Caco-2 (cell line): ENCODE data around the gene AKR1C4. TPM values are rescaled to one million over a fixed set of nuclear protein-coding genes. Genes with fewer than 3 reads are reported as not detected.

Experiments
- BruUV-seq: library from RNA; stranded (reverse); fragments of 400-500 nt; replicated peaks from 2 replicates; lab custom pipeline; 2021; lab: Mats Ljungman, UMichigan
- CTCF ChIA-PET: fragments of 300-600 bp; sonication (Branson Sonifier 250); formaldehyde crosslinking; loops from one replicate; lab custom pipeline; 2022; ENCODE audit warnings: antibody characterized with exemption; lab: Charles Lee
- POLR2A ChIA-PET: fragments of 300-600 bp; sonication (Branson Sonifier 250); formaldehyde crosslinking; loops from one replicate; lab custom pipeline; 2022; ENCODE audit warnings: antibody characterized with exemption; lab: Charles Lee
- DNase-seq, 2 experiments: peaks; one replicate each; pipeline versions ENCODE4 v3.0.0 to v3.0.0-alpha.2; 2020 to 2022
- H3K27me3 ChIP-seq: replicated peaks from 2 replicates; pipeline ENCODE4 v1.6.0; 2011; ENCODE audit warnings: low read length; ENCODE audit not compliant: control insufficient read depth, insufficient read depth
- H3K36me3 ChIP-seq: 2 replicates; pipeline ENCODE4 v1.5.1; 2011; ENCODE audit warnings: low read length; ENCODE audit not compliant: control insufficient read depth, insufficient read depth
- H3K4me1 ChIP-seq: fragments of 250-450 bp; sonication (Bioruptor Pico); 2 replicates; pipeline ENCODE4 v1.5.1; 2020; ENCODE audit warnings: mild to moderate bottlenecking
- H3K4me3 ChIP-seq: 2 replicates; pipeline ENCODE4 v1.5.1; 2011; ENCODE audit warnings: low read depth, mild to moderate bottlenecking, control low read depth, low read length
- H3K9me3 ChIP-seq: fragments of 250-450 bp; sonication (Bioruptor Pico); 2 replicates; pipeline ENCODE4 v1.5.1; 2020; ENCODE audit warnings: mild to moderate bottlenecking, moderate library complexity
- H3K27ac Mint-ChIP-seq: one replicate; pipeline ENCODE4 v1.8.0; 2022; ENCODE audit warnings: mixed read lengths; ENCODE audit not compliant: unreplicated experiment
- H3K27me3 Mint-ChIP-seq: one replicate; pipeline ENCODE4 v1.8.0; 2022; ENCODE audit warnings: mixed read lengths; ENCODE audit not compliant: insufficient read depth, unreplicated experiment
- H3K36me3 Mint-ChIP-seq: one replicate; pipeline ENCODE4 v1.8.0; 2022; ENCODE audit warnings: mild to moderate bottlenecking, mixed read lengths; ENCODE audit not compliant: insufficient read depth, unreplicated experiment
- H3K4me1 Mint-ChIP-seq: one replicate; pipeline ENCODE4 v1.8.0; 2022; ENCODE audit warnings: low read depth, mixed read lengths; ENCODE audit not compliant: unreplicated experiment
- H3K4me3 Mint-ChIP-seq: one replicate; pipeline ENCODE4 v1.8.0; 2022; ENCODE audit warnings: mild to moderate bottlenecking, moderate library complexity, mixed read lengths; ENCODE audit not compliant: unreplicated experiment
- H3K9me3 Mint-ChIP-seq: one replicate; pipeline ENCODE4 v1.8.0; 2022; ENCODE audit warnings: mixed read lengths; ENCODE audit not compliant: unreplicated experiment
- CTCF ChIP-seq, 2 experiments: fragments of 200-600 bp in 1 of 2; IDR thresholded peaks; 1 replicate in 1 of 2; 2 replicates in 1 of 2; pipeline versions ENCODE4 v1.5.1 to v1.8.0; 2011 to 2022; ENCODE audit warnings: antibody characterized with exemption in 1 of 2, control low read depth in 1 of 2, inconsistent platforms in 1 of 2, low read depth in 1 of 2, low read length in 1 of 2, mild to moderate bottlenecking in 1 of 2, moderate library complexity in 1 of 2; ENCODE audit not compliant: insufficient read depth in 1 of 2, severe bottlenecking in 1 of 2, unreplicated experiment in 1 of 2
- intact Hi-C: fragments of 100-400 bp; cut with micrococcal nuclease; formaldehyde crosslinking; loops from one replicate; pipeline ENCODE4 v1.10.0; 2022; ENCODE audit not compliant: unreplicated experiment
- total RNA-seq: library from RNA; stranded (reverse); gene quantifications from 2 replicates; pipeline ENCODE4 v1.2.3, GENCODE V29; 2022

Gene AKR1C4
- total RNA-seq, 1 experiment from 2014 or later, result 0.25 TPM

DNA sequence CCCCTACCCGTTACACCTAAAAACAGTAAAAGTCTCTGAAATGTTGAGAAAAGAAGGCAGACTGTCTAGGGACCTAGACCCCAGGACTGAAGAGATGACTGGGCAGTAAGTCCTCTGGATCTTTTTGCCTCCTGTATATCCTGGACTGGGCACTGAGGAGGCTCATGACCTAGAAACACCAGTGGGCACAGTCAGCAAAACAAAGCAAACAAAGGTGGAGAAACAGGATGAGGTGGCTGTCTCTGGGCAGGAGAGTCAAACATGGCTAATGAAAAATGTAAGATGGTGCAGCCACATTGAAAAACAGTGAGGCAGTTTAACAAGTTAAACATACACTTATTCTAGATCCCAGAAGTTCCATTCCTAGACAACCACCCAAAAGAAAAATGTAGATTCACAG is 45.9 kb downstream of the AKR1C4 start:
- Histone ChIP-seq H3K27me3 (no peaks in the 10 kb centered on the region), H3K4me3 (no peak overlapping the region), H3K36me3 (no peaks in the 10 kb centered on the region), H3K4me1 (peaks cover 5% of the 10 kb centered on the region; the same call in 1 of the 2 replicates), H3K9me3 (peaks cover 5% of the 10 kb centered on the region; the same call in 1 of the 2 replicates)
- Mint-ChIP-seq H3K4me1 (peaks cover 10% of the 10 kb centered on the region), H3K36me3 (no peaks in the 10 kb centered on the region), H3K9me3 (peaks cover 29% of the 10 kb centered on the region), H3K4me3 (no peak overlapping the region), H3K27ac (no peak overlapping the region), H3K27me3 (no peaks in the 10 kb centered on the region)
- DNase-seq, result no peak
- CTCF ChIA-PET, result no interaction called here
- TF ChIP-seq CTCF (IDR thresholded peaks at IDR 0.05; ENCODE audit: insufficient read depth in 1 of 2, low read depth in 1 of 2, low read length in 1 of 2, severe bottlenecking in 1 of 2, unreplicated experiment in 1 of 2), result no peak
- POLR2A ChIA-PET, result no interaction called here
- intact Hi-C loops, result no loop called here
- no TSS peak for BruUV-seq

DNA sequence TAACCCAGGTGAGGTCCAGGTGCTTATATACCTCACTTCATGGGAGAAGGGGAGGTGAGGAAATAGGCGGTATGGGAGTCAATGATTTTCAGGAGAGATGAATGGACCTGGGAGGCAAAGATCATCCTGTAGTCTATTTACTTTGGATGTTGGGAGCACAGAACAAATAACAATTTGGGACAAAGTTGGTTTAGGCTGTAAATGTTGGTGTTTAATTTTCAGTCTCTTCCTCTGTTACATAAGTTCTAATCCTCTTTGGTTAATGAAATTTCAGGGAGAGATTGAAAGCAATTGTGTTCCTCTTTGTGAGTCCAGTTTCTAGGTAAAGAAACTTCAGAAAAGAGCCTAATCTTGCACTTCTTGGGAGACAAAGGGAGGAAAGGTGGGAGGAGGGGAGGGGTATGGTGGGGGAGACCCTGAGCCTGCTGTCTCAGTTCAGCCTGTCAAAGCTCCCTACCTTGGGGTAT is 46.9 kb downstream of the AKR1C4 start:
- Mint-ChIP-seq H3K27ac (no peak overlapping the region), H3K36me3 (no peaks in the 10 kb centered on the region), H3K9me3 (peaks cover 20% of the 10 kb centered on the region), H3K27me3 (no peaks in the 10 kb centered on the region), H3K4me1 (peaks cover 10% of the 10 kb centered on the region), H3K4me3 (no peak overlapping the region)
- no peaks in the 10 kb centered on the region for H3K27me3 ChIP-seq
- no TSS peak for BruUV-seq
- peaks cover 5% of the 10 kb centered on the region; the same call in 1 of the 2 replicates for H3K4me1 ChIP-seq
- TF ChIP-seq CTCF (IDR thresholded peaks at IDR 0.05; ENCODE audit: insufficient read depth in 1 of 2, low read depth in 1 of 2, low read length in 1 of 2, severe bottlenecking in 1 of 2, unreplicated experiment in 1 of 2), result no peak
- ChIA-PET CTCF (no interaction called here), POLR2A (no interaction called here)
- intact Hi-C loops, result no loop called here
- no peak overlapping the region for H3K4me3 ChIP-seq
- H3K36me3 ChIP-seq, result no peaks in the 10 kb centered on the region
- DNase-seq, result no peak
- peaks cover 5% of the 10 kb centered on the region; the same call in 1 of the 2 replicates for H3K9me3 ChIP-seq

DNA sequence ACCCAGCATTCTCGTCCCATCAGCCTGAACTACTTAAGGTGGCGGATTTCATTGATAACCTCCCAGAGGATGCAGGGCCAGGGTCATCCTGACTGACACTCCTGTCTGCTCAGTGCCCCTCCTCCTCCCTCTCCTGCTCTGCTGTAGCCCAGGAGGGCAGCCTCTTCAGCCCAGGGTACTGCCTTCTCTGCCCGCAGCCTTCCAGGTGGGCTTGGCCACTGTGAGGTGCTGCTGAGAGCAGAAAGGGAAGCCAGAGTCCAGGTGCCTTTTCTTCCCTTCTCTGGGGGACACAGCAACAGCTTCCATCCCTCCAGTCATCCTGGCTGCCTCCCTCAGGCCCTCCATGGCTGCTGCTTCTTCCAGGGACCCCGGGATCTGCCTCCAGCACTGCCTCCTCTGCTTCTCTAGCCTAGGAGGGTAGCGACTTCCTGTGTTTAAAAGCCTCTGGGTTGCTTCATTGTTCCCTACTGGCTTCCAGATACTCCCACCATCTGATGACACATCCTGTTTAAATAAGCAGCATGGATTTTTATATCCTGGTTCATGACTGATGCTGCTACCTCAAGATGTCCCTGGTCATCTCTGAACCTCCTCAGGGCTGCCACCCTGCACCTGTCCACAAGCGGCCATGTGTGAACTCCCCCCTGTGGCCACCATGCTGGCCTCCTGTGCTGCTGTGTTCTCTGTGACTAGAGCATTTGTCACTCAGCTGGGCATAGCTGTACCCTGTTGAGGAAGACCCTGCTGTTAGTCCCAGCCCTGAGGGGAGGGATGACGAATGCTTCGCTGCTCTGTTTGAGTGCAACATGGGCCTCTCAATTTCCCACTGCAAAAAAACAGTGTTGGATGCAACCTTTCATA is 55.8 kb downstream of the AKR1C4 start:
- H3K36me3 ChIP-seq, result no peaks in the 10 kb centered on the region
- peaks cover 4% of the 10 kb centered on the region; the same call in 1 of the 2 replicates for H3K9me3 ChIP-seq
- H3K4me1 Mint-ChIP-seq, result no peaks in the 10 kb centered on the region
- ChIA-PET CTCF (no interaction called here), POLR2A (no interaction called here)
- no peaks in the 10 kb centered on the region for H3K27me3 ChIP-seq
- no TSS peak for BruUV-seq
- peaks cover 9% of the 10 kb centered on the region for H3K9me3 Mint-ChIP-seq
- intact Hi-C loops, result no loop called here
- DNase-seq, result no peak
- peak in 1 of 2 experiments; percentile 15 for TF ChIP-seq CTCF (IDR thresholded peaks at IDR 0.05; ENCODE audit: insufficient read depth in 1 of 2, low read depth in 1 of 2, low read length in 1 of 2, severe bottlenecking in 1 of 2, unreplicated experiment in 1 of 2)
- no peak overlapping the region for H3K4me3 ChIP-seq
- H3K4me1 ChIP-seq, result no peaks in the 10 kb centered on the region
- H3K27me3 Mint-ChIP-seq, result no peaks in the 10 kb centered on the region
- no peak overlapping the region for H3K27ac Mint-ChIP-seq
- H3K4me3 Mint-ChIP-seq, result no peak overlapping the region
- no peaks in the 10 kb centered on the region for H3K36me3 Mint-ChIP-seq
